Lung (tissue), 12 donors: Measurements from ENCODE around the gene AP3S1. TPM values are rescaled to one million over a fixed set of nuclear protein-coding genes. Genes with fewer than 3 reads are reported as not detected.

ENCODE experiments used
- ATAC-seq: fragments of 200-7000 bp; cut with Tn5 transposase; one replicate; pipeline ENCODE4 v1.9.1; 2020; ENCODE audit warnings: moderate number of reproducible peaks; ENCODE audit not compliant: insufficient read depth, low FRiP score
- DNase-seq, 3 donors: peaks; one replicate each; pipeline ENCODE4 v3.0.0-alpha.2; 2013 to 2017
- H3K27ac ChIP-seq, 2 donors: one replicate each; pipeline ENCODE4 v1.5.1; 2013; ENCODE audit warnings: mild to moderate bottlenecking in 2 of 2, moderate library complexity in 2 of 2, control low read depth in 1 of 2, inconsistent platforms in 1 of 2, low read depth in 1 of 2, low read length in 1 of 2
- H3K27me3 ChIP-seq, 3 donors: one replicate each; pipeline ENCODE4 v1.5.1; 2013; ENCODE audit warnings: low read length in 2 of 3; ENCODE audit not compliant: control insufficient read depth in 3 of 3, insufficient read depth in 3 of 3
- H3K36me3 ChIP-seq, 4 donors: one replicate each; pipeline ENCODE4 v1.5.1; 2013; ENCODE audit warnings: low read length in 4 of 4, mild to moderate bottlenecking in 1 of 4, moderate library complexity in 1 of 4; ENCODE audit not compliant: control insufficient read depth in 4 of 4, insufficient read depth in 4 of 4
- H3K4me1 ChIP-seq, 5 donors: one replicate each; pipeline ENCODE4 v1.5.1; 2013; ENCODE audit warnings: low read length in 5 of 5, mild to moderate bottlenecking in 2 of 5, moderate library complexity in 1 of 5; ENCODE audit not compliant: control insufficient read depth in 5 of 5, insufficient read depth in 5 of 5
- H3K4me3 ChIP-seq: one replicate; pipeline ENCODE4 v1.5.1; 2013; ENCODE audit warnings: mild to moderate bottlenecking, control low read depth, moderate library complexity
- H3K9ac ChIP-seq, 2 donors: one replicate each; pipeline ENCODE4 v1.5.1; 2013; ENCODE audit warnings: low read length in 2 of 2, control low read depth in 1 of 2; ENCODE audit not compliant: insufficient read depth in 1 of 2
- H3K9me3 ChIP-seq, 4 donors: one replicate each; pipeline ENCODE4 v1.5.1; 2013; ENCODE audit warnings: low read length in 3 of 4, mild to moderate bottlenecking in 1 of 4, moderate library complexity in 1 of 4; ENCODE audit not compliant: control insufficient read depth in 4 of 4, insufficient read depth in 3 of 4
- WGBS, 2 donors: extraction: QIAGEN DNeasy Blood & Tissue Kit; methylation state at CpG; one replicate each; pipeline ENCODE4 v1.1.7; 2013; 5-methylcytosine and 5-hydroxymethylcytosine counted together
- polyA plus RNA-seq, 2 donors: library from polyadenylated mRNA; stranded (reverse); fragments of 200-250 nt; gene quantifications; one replicate each; pipeline ENCODE4 v1.2.1, GENCODE V29; 2013
- total RNA-seq, 2 donors: library from RNA; depleted of rRNA in 1 of 2; stranded (reverse); fragments of >200 nt in 1 of 2; gene quantifications; one replicate each; pipeline ENCODE4 v1.2.1, GENCODE V29; 2014 to 2021
- TF ChIP-seq, protein P1 (sequence below): IDR thresholded peaks from 2 replicates; pipeline ENCODE4 v1.5.1; 2012; ENCODE audit warnings: mild to moderate bottlenecking; ENCODE audit errors: control extremely low read depth, extremely low read depth
- donor health status: control.
- donor health status: control.
- donor health status: Bipolar disorder and iron deficiency.
- donor health status: healthy.
- donor health status: DM: yes; HTN: yes; CAD: no.

Gene AP3S1
- total and polyA plus RNA-seq, 4 donors, result 45.8 to 90.4 (median 54.7) TPM

DNA sequence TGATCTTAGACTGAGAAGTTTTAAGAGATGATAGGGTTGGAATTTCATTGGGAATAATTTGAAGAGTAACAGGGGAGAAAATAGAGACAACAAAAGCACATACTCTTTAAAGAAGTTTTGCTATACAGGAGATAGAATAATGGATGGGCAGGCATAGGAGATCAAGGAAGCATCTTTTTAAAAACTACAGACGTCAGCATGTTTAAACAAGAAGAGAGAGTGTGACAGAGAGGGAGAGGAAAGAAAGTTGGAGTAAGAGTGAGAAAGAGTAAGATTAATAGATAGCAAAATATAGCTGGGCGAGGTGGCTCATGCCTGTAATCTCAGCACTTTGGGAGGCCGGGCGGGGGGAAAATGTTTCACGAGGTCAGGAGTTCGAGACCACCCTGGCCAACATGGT is 115.2 kb downstream of the AP3S1 start:
- WGBS, 2 donors, result 76 to 95% methylated on average over 6 of the region's 6 CpGs
- ATAC-seq, result no peak
- H3K27me3 ChIP-seq, result peaks cover 3 to 30% (median 27%) of the 10 kb centered on the region in 3 donors

DNA sequence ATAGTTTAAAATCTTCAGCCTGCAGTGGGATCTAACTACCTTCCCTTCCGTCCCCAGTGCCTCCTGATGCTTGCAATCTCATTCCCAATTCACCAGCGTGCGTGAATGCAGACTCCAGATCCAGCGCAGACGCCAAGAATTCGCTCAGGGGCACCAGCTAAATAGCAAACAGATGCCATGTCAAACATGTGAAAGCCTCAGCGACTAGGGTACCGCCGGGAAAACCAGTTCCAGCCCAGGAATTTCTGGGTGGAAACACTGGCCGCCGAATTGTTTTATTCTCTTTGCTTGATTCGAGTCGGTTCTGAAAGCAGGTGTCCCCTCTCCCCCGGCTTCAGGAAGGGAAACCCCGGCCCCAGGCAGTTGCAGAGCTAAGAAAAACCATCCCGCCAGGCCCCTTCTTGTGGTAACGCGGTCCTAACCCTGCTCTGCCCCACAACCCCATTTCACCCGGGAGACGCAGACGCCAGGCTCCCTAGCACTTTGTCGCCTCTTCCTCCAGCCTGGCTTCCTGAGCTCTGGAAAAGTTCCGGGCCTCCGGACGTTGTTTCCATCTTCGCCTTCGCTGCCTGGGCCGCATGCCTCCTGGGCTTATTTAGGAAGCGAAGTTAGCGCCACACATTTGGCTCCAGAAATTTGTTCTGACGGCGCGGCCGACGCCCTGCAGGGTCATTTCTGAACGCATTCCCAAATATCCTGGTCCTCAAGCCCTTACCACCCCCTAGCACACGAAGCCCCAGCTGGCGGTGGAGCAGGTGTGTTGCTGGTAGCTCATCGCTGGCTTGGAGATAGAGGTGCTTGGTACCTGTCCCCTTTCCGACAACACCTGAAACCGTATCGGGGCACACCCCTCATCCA is 119.9 kb downstream of the AP3S1 start:
- TF ChIP-seq, protein P1, sequence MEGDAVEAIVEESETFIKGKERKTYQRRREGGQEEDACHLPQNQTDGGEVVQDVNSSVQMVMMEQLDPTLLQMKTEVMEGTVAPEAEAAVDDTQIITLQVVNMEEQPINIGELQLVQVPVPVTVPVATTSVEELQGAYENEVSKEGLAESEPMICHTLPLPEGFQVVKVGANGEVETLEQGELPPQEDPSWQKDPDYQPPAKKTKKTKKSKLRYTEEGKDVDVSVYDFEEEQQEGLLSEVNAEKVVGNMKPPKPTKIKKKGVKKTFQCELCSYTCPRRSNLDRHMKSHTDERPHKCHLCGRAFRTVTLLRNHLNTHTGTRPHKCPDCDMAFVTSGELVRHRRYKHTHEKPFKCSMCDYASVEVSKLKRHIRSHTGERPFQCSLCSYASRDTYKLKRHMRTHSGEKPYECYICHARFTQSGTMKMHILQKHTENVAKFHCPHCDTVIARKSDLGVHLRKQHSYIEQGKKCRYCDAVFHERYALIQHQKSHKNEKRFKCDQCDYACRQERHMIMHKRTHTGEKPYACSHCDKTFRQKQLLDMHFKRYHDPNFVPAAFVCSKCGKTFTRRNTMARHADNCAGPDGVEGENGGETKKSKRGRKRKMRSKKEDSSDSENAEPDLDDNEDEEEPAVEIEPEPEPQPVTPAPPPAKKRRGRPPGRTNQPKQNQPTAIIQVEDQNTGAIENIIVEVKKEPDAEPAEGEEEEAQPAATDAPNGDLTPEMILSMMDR, result no peak
- DNase-seq, result peak; percentile 35 to 53 (median 46)
- WGBS, 2 donors, result 7 to 13% methylated on average over 42 of the region's 42 CpGs
- Histone ChIP-seq H3K4me1 (peaks cover 0 to 14% (median 0%) of the 10 kb centered on the region in 5 donors), H3K9ac (no peak overlapping the region), H3K9me3 (peaks cover 0 to 11% (median 1%) of the 10 kb centered on the region in 4 donors), H3K36me3 (no peaks in the 10 kb centered on the region), H3K4me3 (no peak overlapping the region), H3K27me3 (peaks cover 8 to 73% (median 49%) of the 10 kb centered on the region in 3 donors), H3K27ac (no peak overlapping the region)
- ATAC-seq, result no peak

More for the DNA sequence above, 115.2 kb downstream of the AP3S1 start:
- H3K36me3 ChIP-seq, result no peaks in the 10 kb centered on the region
- DNase-seq, result no peak
- H3K27ac ChIP-seq, result no peak overlapping the region
- TF ChIP-seq, protein P1, result no peak
- peaks cover 0 to 4% (median 1%) of the 10 kb centered on the region in 4 donors for H3K9me3 ChIP-seq
- no peak overlapping the region for H3K4me3 ChIP-seq
- H3K9ac ChIP-seq, result no peak overlapping the region
- peaks cover 0 to 7% (median 0%) of the 10 kb centered on the region in 5 donors for H3K4me1 ChIP-seq

DNA sequence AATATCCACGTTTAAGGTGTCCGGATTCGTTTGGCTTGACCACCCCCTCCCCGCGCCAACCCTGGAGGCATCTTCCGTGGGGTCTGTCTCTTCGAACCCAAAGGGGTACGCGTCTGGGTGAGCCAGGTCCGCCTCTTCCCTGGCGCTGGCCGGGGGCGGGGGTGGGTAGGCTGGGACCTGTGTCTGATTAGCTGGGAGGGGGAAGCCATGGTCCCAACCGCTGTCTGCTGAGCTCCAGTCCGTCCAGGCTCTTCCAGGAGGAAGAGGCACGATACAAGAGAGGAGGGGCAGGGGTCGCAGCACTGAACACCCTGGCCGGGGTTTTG is 120.5 kb downstream of the AP3S1 start, which contains the start of gene LVRN:
Gene LVRN, plus strand, starts transcription at position 237 of the 326 bp plus-strand sequence. CDS start 143 bp downstream, outside the sequence.
- peak within 1 kb of the TSS; percentile 10 for H3K4me3 ChIP-seq
- peaks cover 0 to 14% (median 0%) of the 10 kb centered on the region in 5 donors for H3K4me1 ChIP-seq
- 6 to 10% methylated on average over 18 of the region's 18 CpGs for WGBS, 2 donors
- H3K36me3 ChIP-seq, result no peaks in the 10 kb centered on the region
- ATAC-seq (no peak), DNase-seq (no peak)
- peaks cover 0 to 11% (median 1%) of the 10 kb centered on the region in 4 donors for H3K9me3 ChIP-seq
- no peak within 1 kb of the TSS for H3K27ac ChIP-seq
- peaks cover 8 to 75% (median 49%) of the 10 kb centered on the region in 3 donors for H3K27me3 ChIP-seq
- H3K9ac ChIP-seq, result no peak within 1 kb of the TSS
- TF ChIP-seq, protein P1, result no peak
